Stimulated activated naive CD4-positive, alpha-beta T cell (primary cell): ENCODE measurements around the gene KIF5C.

Experiments used
- DNase-seq, 6 experiments: peaks; one replicate each; lab custom pipeline; 2025; lab: John Stamatoyannopoulos, UW

KIF5C gene

DNA sequence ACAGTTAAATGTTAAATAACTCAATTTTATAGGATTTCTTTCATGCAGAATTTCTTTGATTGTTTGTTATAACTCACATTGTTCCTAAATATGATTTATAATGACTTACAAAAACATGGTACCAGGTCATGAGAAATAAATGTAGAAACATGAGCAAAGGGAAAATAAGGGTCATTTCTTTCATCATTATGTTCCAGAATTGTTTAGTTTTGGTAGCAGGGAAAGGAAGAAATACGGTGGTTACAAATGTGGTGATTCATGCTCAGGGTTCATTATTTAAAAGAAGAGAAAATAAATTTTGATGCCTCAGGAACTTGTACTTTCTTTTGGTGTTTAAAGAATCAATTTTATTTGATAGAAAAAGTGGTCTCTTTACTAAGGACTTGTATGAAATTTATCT, 167.9 kb downstream of the KIF5C start:
- DNase-seq = no peak

DNA sequence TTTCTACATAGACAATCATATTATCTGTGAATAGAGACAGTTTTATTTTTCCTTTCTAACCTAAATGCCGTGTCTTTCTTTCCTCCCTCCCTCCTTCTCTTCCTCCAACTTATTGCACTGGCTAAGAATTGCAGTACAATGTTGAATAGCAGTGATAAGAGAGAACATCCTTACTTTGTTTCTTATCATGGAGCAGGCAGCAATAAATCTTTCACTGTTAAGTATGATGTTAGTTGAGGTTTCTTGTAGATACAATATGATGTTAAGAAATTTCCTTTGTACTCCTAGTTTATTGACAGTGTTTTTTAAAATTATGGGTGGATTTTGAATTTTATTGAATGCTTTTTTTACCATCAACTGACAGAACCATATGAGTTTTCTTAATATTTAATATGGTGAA, 169.5 kb downstream of the KIF5C start:
- no peak for DNase-seq

GRCh38 chr2:149047118-149047517, 172.1 kb downstream of the KIF5C start:
- no peak for DNase-seq

DNA sequence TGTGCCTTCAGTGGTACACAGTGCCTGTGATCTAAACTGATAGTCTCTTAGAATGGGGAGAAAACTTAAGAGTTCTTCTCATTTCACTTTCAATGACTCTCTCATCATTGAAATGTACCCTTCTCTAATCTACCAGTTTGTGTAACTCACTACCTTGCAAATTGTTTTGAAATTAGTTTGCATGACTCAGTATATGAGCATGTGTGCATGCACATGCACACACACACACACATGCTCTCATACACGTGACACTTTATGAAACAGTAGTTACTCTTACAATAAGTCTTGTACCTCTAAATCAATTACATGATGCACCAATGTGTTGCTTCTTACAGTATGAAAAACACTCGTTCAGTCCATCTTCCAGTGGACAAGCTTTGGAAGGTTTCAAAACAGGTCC, 174.1 kb downstream of the KIF5C start:
- no peak for DNase-seq

DNA sequence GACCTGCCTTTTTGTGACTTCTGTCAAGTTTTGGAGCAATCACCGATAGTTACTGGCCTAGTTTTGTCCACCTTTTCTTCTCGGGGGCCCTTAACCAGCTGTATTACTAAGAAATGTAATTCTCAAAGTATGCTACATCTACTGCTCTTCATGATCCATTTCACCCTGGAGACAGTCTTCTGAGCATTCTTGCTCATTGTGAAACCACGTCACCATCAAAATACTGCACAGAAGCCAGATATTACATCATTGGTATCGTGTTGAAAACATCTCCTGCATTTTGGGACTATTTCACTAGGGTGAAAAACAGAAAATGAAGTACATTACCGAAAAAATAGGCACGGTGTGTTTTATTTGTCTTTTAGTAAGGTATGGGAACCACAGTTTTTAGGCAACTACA, 175.2 kb downstream of the KIF5C start:
- DNase-seq = no peak

DNA sequence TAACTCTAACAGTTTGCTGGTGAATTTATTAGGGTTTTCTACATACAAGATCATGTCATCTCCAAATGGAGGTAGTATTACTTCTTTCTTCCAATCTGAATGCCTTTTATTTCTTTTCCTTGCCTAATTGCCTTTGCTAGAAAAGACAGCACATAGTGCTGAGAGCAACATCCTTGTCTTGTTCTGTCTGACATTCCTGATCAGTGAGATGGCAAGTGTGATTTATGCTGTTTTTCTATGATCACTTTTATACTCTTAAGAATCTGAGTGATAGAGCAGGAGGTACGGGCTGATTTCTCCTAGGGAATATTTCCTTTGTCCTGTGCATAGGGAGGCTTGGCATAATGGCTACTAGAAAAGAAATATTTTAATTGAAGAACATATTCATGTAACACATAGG, 180.7 kb downstream of the KIF5C start:
- DNase-seq = no peak

- DNase-seq = no peak
Measured at GRCh38 chr2:149056541-149057255, 181.7 kb downstream of the KIF5C start.

DNA sequence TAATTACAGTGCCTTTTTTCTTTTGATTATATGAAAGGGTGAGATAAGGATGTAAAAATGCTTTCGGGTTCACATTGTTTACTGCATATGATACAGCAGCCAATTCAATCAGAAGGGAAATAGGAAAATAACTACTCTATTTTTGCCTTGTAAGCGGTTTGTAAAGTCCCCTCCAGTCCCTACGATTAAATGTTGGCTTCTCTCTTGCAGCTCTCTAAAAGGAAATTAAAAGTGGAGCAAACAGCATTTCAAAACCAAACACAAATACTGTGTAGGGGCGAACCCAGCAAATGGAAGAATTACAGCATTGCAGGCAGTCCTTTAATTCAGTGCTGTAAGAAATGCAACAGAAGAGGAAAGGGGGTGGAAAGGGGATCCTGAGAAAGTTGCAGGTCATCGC, 182.4 kb downstream of the KIF5C start:
- DNase-seq = no peak

- no peak for DNase-seq
Measured at GRCh38 chr2:149058936-149059335, 183.9 kb downstream of the KIF5C start.

DNA sequence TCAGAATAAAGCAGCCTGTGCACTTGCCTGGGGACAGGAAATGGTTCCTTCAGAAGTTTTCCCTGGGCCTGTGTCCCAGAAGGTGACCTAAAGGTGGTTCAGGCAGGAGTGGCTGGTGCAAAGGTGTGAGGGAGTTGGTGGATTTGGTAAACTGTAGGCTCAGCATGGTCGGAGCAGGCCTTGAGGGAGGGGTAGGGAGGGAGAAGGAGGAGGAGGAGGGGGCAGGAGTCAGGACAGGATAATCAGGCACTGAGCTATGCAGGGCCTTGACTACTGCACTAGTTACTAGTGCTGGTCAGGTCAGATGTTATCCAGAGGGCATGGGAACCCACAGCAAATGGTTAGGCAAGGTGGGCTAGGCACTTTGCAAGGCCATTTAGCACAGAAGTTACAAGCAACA, 184.8 kb downstream of the KIF5C start:
- no peak for DNase-seq

DNA sequence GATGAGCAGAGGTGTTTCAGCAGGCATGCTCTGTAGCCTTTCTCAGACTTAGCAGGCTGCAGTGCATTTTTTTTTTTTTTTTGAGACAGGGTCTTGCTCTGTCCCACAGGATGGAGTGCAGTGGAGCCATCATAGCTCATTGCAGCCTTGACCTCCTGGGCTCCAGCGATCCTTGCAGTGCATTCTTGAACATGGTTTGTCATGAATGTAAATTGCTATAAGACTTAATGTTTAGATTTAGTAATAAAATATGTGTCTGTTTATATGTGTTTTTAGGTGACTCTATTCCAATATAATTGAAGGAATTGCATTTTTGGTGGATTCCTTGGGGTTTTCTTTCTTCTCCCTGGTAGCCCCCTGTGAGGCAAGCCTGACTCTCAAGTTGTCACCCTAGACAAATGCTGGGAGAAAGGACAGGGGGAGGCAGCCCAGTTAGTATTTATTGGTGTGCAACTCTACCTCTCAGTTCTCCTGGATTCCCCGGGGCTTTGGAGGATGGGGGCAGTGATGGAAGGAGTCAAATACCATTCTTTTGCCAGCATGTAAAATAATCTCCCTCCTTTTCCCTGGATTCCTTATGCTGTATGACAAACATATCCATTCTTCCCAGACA, 186.2 kb downstream of the KIF5C start:
- no peak for DNase-seq

DNA sequence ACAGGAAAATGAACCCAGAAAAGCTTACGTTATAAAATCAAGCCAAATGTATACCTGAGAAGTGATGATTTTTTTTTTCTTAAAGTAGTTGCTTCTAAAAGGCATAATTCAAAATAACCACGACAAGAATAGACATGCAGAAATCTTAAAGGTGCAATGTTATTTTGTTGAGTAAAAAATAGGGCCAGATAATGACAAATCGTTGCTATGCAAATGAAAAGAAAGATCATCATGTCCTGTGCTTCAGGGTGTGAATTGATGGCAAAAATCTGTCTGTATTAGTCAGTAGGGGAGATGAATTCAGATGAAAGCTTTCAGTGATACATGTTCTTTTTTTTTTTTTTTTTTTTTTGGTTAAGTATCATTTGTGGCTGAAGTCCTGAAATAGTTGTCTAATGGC, 187.5 kb downstream of the KIF5C start:
- DNase-seq = no peak

GRCh38 chr2:149063177-149063576, 188.2 kb downstream of the KIF5C start:
- no peak for DNase-seq

DNA sequence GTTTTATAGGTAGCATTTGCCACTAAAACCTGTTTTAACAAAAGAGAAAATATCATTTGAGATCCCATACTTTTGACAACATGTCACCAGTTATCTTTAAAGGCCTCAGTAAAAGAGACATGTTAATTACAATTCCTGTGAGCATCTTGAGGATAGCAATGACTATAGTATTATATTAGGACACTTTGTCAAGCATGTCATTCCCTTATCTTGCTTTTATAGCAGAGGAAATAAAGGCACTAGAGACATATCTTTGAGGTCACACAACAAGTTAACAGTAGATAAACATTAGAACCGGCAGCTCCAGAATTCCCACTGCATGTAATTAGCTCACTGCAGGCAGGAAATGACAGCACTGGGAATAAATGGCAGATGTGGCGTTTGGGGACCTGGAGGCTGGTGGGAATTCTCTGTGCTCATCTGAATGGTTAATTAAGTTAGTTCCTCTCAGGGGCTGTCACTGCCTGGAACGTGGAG, 189.4 kb downstream of the KIF5C start:
- no peak for DNase-seq

- DNase-seq = no peak
Measured at GRCh38 chr2:149064856-149065630, 190.0 kb downstream of the KIF5C start.

DNA sequence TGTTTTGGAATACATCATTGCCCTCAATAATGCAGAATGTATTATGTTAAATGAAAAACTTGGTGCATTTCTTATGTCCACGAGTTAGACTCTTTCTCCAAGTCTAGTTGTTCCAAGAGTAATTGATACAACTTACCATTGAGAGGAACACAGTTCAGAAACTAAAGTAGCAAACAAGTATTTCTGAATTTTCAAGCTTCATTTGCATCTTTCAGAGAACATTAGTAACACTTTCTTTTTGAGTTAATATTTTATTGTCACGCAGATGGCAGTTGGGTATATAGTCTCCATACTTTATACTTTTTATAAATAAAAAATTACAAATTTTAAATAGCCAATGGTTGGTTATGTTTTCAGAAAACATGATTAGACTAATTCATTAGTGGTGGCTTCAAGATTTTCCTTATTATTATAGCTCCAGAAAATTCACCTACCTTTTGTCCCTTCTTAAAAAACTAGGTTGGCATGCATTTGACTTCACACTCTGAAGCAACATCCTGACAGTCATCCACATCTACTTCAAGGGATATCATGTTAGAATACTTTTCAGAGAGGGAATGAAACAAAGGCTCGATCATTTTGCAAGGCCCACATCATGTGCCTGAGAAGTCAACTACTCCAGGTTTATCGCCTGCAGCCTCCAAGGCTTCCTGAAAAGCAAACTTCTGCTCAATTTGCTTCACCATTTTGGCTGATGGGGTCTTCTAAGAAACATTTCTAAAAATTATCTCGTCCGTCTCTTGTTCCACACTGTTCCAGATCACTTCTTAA, 193.4 kb downstream of the KIF5C start:
- DNase-seq = no peak

DNA sequence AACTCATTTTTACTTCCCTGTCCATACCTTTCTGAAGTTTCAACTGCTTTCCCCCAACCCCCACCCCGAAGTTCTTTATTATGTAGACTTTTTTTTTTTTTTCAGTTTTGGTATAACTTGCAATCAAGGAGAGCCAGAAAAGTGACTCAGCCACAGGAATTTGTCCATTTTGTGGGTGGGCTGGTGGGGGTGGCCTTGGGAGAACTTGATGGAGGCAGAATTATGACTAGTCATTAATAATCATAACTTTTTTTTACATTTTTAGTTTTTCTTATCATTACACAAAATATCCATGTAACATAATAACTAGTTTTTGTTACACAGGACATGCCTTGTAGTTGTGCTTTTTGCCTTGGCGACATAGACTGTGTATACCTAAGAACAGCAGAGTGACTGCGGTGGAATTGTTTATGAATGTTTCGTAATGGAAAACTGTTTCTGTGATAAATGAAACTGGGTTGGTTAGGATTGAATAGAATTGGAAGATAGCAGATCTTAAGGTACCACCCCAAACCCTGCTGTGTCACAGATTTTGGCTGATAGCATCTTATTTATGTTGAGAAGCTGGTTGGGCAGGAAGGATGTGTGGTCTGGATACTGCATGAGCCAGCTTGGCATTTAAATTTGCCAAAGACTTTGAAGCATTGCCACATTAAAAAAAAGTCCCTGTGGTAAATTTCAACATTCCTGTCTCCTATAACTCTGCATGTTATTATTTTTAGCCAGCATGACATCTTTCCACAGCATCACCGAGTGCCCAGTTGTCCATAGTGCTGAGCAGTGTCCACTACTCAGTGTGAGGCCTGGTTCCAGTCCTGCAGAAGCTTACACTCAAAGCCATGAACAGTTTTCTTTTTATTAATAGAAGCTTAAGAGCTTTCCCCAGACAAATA, 194.2 kb downstream of the KIF5C start:
- no peak for DNase-seq

DNA sequence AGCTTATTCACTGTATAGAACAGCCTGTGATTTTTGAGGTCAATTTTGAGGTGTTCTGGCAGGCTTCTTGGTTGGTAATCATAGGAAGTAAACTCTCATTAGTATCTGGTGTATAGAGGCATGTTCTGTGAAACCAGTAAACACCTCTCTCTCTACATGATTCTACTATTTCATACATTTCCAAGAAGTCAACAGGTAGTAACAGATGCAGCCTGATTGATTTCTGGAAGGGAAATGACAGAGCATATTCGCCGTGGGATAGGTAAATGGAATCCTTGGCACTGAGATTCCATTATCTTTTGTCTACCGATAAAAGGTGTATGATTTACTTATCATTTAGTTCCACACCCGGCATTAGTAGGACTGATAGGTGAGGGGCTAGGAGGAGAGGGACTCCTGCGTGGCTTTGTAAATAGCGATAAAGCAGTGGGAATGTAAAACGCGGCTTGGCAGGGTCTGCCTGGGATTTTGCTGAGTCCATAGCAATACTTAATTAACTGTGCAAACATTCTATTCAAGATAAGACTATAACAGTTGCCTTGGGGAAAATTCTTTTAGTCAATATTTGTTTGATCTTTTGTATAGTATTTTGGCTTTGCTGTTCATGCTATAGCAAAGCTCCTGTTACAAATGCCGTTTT, 195.8 kb downstream of the KIF5C start:
- DNase-seq = no peak

DNA sequence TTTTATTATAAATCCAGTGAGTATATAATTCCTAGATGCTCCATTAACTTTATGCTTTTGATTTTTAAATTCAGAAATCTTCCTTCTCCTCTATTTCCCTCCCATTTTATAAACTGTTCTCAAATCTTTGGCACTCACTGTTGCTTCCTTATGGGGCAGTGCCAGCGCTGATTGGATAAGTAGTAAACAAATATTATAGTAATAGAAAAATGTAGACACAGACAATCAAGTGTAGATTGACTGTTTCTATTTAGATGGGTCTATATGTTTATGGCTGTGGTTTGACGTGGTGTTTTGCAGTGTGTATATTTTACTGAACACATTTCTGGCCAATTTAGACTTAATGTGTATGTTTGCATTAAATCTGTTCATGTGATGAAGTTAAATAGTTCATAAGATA, 200.1 kb downstream of the KIF5C start:
- DNase-seq = no peak

DNA sequence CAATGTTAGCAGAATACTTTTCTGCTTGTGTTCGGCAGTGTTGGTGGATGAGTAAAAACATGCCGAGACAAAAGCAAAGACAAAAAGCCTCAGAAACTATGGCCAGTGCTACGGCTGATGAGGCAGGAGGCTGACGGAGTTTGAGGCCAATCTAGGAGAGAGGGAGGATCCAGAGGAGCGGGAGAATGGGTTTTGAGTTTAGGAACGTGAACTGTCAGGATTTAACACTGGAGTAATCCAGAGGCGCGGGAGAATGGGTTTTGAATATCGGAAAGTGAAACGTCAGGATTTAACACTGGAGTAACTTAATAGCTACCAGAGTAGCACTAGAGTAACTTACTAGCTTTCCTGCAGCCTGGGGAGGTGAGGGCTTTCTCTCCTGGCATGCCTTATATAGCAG, 200.8 kb downstream of the KIF5C start:
- DNase-seq = no peak
